SK-N-MC (cell line): Measurements from ENCODE around the gene KLHDC7A.

Experiments
- DNase-seq: peaks from one replicate; pipeline ENCODE4 v3.0.0-alpha.2; 2011; ENCODE audit warnings: low read depth, low spot score
- H3K27ac ChIP-seq: fragments of 200-600 bp; sonication (generic); 2 replicates; pipeline ENCODE4 v1.5.1; 2016; ENCODE audit warnings: mixed run types
- H3K36me3 ChIP-seq: fragments of 200-600 bp; sonication (generic); 2 replicates; pipeline ENCODE4 v1.6.1; 2017; ENCODE audit warnings: antibody characterized with exemption, low read length, mixed read lengths; ENCODE audit not compliant: insufficient read depth
- H3K4me3 ChIP-seq: fragments of 200-600 bp; sonication (generic); 2 replicates; pipeline ENCODE4 v1.5.1; 2016
- H3K9ac ChIP-seq: fragments of 200-600 bp; sonication (generic); 2 replicates; pipeline ENCODE4 v1.8.0; 2017; ENCODE audit warnings: mixed run types, mixed read lengths; ENCODE audit not compliant: insufficient read length
- H3K9me3 ChIP-seq: fragments of 200-600 bp; sonication (generic); 2 replicates; pipeline ENCODE4 v1.6.1; 2017; ENCODE audit warnings: low read depth, mild to moderate bottlenecking, antibody characterized with exemption, low read length, moderate library complexity, mixed read lengths
- EZH2 ChIP-seq: fragments of 200-600 bp; sonication (generic); IDR thresholded peaks from one replicate; pipeline ENCODE4 v1.6.1; 2017; ENCODE audit warnings: antibody characterized with exemption
- FOXP2 ChIP-seq: optimal IDR thresholded peaks from 2 replicates; pipeline ENCODE3; 2011; ENCODE audit warnings: mild to moderate bottlenecking, moderate library complexity; ENCODE audit not compliant: insufficient read depth; ENCODE audit errors: extremely low read length, control extremely low read depth
- POLR2AphosphoS5 ChIP-seq: IDR thresholded peaks from 2 replicates; pipeline ENCODE4 v1.6.1; 2012; ENCODE audit warnings: mild to moderate bottlenecking, low read depth, low read length, borderline replicate concordance

Gene KLHDC7A

DNA sequence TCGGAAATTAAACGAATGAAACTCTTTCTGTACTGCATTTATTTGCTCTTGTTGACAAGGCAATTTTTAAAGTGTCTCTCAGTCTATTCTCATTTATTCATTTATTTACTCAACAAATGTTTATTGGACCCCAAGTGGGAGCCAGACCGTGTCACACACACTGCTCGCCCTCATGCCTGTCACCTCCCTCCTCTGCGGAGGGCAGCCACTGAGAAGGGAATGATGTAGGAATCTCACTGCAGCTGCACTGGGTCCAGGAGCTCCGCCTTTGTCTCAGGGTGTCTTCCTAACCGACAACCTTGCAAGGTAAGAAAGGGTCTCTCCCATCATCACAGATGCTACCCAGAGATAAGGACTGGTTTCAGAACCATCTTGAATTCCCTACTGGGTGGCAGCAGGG lies 14.1 kb upstream of the KLHDC7A start:
- no peak overlapping the region for H3K4me3 ChIP-seq
- H3K36me3 ChIP-seq = no peaks in the 10 kb centered on the region
- no peak overlapping the region for H3K9ac ChIP-seq
- DNase-seq = no peak
- H3K9me3 ChIP-seq = no peaks in the 10 kb centered on the region
- H3K27ac ChIP-seq = no peak overlapping the region
- no peak for TF ChIP-seq FOXP2
- TF ChIP-seq EZH2 = no peak
- TF ChIP-seq POLR2AphosphoS5 = no peak

DNA sequence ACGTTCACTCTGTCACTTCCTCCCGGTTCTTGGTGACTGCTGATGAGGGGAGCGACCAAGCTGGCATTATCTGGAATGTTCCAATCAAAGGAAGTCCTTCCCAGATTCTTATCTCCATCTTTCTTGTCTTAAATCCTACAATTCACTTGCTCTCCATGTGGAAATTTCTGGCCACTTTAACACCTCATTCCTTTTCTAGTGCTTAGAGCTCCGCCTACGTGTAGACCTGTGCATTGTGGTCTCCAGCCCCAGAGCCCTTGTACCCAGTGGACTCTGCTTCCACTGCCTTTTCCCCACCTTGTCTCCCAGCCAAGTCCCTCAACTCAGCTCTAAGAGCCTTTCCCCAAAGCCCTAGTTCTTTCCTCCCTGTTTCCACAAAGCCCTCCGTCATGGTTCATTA lies 12.2 kb upstream of the KLHDC7A start:
- TF ChIP-seq FOXP2 (no peak), POLR2AphosphoS5 (no peak), EZH2 (no peak)
- Histone ChIP-seq H3K36me3 (no peaks in the 10 kb centered on the region), H3K4me3 (no peak overlapping the region), H3K27ac (no peak overlapping the region), H3K9me3 (no peaks in the 10 kb centered on the region), H3K9ac (no peak overlapping the region)
- no peak for DNase-seq

DNA sequence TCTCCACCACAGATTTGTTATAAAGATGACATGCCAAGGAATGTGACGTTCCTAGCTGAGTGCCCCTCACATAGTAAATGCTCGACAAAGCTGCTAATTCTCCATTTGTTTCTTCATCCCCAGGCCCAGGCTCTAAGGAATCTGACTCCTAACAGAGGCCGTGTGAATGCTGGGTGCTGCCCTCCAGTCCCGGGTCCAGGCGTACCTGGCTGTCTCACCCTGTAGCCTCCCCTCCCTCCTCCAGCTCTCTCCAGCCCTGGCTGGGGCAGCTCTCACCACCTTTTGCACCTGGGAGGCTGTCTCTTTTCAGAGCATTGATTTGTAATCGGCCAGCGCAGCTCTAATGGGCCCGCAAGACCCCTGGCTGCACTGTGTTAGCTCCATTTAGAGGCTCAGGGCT lies 11.2 kb upstream of the KLHDC7A start:
- Histone ChIP-seq H3K36me3 (no peaks in the 10 kb centered on the region), H3K27ac (no peak overlapping the region), H3K4me3 (no peak overlapping the region), H3K9me3 (no peaks in the 10 kb centered on the region), H3K9ac (no peak overlapping the region)
- no peak for DNase-seq
- no peak for TF ChIP-seq FOXP2
- TF ChIP-seq POLR2AphosphoS5 = no peak
- TF ChIP-seq EZH2 = no peak

DNA sequence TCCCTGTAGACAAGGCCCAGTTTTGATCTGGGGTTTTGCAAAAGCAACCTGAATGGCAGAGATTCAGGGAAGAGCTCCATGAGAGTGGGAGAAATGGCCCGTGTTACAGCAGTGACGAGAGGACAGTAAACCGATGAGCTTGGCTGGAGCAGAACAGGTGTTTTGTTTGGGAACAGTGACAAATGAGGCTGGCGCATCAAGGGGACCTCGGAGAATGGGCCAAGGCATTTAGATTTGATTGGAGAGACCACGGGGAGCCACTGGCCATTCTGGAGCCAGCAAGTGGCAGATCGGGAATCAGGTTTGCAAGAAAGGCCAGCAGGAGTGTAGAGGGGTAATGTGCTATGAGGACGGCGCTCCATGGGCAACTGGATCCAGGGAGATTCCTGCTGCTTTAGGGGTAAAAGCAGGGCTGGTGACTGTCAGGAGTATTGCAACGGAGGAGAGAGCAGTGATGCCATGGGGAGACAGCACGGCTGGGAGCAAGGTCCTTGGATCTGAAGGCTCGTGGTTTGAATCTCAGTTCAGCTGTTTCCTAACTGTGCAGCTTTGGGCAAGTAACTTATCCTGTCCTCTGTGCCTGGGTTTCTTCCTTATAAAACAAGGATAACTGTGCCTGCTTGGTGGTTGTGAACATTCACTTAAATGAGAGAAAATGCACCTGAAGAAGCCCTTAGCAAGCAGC lies 9.9 kb upstream of the KLHDC7A start:
- H3K9ac ChIP-seq = no peak overlapping the region
- no peak for DNase-seq
- H3K27ac ChIP-seq = no peak overlapping the region
- no peak overlapping the region for H3K4me3 ChIP-seq
- H3K36me3 ChIP-seq = no peaks in the 10 kb centered on the region
- TF ChIP-seq EZH2 = no peak
- no peak for TF ChIP-seq FOXP2
- no peaks in the 10 kb centered on the region for H3K9me3 ChIP-seq

DNA sequence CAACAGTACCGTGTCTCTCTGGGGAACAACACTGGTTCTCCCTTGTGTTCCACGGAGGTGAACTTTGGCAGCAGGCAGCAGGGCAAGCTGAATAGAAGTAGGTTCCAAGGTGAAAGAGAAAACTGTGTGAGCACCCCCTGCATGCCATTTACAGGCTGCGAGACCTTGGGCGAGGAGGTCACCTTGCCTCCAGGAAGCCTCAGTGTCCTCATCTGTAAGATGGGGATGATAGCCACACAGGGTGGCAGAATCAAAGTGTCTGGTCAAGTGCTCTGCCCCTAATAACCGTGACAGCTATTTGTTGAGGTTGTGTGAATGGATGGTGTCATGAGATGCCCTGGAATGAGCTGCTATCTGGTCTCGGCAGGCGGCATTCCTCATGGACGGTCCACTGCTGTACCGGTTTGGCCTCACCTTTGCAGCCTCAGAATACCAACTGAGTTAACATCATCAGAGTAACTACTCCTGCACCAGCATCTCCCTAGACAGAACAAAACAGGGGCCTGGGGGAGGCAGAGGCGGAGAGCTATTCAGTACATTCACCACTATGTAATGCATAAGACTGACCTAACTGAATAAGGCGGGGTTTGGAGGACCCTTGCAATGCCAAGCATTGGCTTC lies 7.4 kb upstream of the KLHDC7A start:
- Histone ChIP-seq H3K27ac (no peak overlapping the region), H3K9ac (no peak overlapping the region), H3K36me3 (no peaks in the 10 kb centered on the region), H3K4me3 (no peak overlapping the region), H3K9me3 (no peaks in the 10 kb centered on the region)
- TF ChIP-seq EZH2 (no peak), FOXP2 (no peak), POLR2AphosphoS5 (no peak)
- DNase-seq = no peak

DNA sequence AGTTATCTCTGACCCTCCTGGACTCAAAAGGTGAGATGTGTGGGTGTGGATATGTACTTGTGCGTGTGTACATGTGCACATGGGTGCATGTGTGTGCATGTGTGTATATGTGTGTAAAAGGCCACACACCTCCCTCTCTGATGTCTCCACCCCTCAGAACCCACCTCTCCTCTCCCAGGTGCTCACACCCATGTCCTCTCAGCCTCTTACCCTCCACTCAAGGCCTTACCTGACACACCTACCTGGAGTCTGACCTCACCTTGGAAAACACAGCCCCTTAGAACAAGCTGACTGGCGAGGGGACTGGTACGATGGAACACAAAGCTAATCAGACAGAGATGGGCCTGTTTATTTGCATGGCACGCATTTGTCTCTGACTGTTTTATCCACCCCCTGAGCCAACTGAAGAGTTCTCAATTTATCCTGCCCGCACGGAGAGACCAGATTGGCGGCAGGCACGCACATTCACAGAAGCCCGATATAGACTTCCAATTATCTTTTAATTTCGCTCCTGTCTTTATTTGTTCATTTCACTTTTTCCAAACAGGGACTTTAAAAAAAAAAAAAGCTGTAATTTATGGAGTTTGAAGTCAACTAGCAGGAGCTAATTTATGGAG lies 6.1 kb upstream of the KLHDC7A start:
- Histone ChIP-seq H3K9ac (no peak overlapping the region), H3K4me3 (no peak overlapping the region), H3K36me3 (no peaks in the 10 kb centered on the region), H3K9me3 (no peaks in the 10 kb centered on the region), H3K27ac (no peak overlapping the region)
- TF ChIP-seq FOXP2 (no peak), EZH2 (no peak)
- no peak for DNase-seq

DNA sequence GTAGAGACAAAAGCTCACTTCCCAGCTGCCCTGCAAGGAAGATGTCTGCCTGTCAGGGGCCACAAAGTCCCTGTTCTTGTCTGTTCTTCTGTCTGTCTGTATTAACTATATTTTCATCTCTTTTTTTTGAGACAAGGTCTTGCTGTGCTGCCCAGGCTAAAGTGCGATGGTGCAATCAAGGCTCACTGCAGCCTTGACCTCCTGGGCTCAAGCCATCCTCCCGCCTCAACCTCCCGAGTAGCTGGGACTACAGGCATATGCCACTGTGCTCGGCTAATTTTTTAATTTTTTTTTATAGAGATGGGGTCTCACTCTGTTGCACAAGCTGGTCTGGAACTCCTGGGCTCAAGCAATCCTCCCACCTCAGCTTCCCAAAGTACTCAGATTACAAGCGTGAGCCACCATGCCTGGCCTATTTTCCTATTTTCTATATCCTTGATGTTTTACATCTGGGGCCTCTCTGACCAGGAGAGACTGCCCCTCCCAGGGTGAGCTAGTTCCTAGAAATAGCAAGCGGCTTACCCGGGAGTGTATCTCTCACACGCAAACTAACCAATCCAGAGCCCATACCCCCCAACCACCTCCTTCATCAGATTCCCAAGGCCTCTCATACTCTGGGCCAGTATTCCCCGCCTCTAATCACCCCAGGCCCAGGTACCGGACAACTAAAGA lies 5.4 kb upstream of the KLHDC7A start:
- TF ChIP-seq EZH2 (no peak), POLR2AphosphoS5 (no peak), FOXP2 (no peak)
- Histone ChIP-seq H3K36me3 (no peaks in the 10 kb centered on the region), H3K9ac (no peak overlapping the region), H3K27ac (no peak overlapping the region), H3K9me3 (no peaks in the 10 kb centered on the region), H3K4me3 (no peak overlapping the region)
- no peak for DNase-seq

DNA sequence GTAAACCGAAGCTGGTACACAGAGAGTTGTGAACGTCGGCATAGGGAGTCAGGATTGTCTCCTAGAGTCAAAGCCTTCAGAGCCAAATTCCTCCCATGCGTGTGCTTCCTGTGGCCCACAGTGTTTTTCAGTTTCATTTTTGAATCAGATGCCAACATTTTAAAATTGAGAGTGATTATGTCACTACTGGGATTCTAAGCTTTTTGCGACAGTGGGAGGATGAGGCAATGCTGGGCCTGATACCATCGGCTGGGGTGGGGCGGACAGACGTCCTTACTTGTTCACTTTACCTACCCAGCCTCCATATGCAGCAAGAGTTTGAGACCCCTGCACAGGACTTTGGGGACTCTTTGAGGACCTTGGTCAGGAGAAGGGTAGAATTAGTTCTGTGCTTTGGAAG lies 1.3 kb upstream of the KLHDC7A start:
- DNase-seq = no peak
- H3K4me3 ChIP-seq = no peak overlapping the region
- TF ChIP-seq EZH2 (no peak), FOXP2 (no peak), POLR2AphosphoS5 (no peak)
- no peaks in the 10 kb centered on the region for H3K9me3 ChIP-seq
- peak overlapping the region; percentile 0 for H3K27ac ChIP-seq
- H3K9ac ChIP-seq = no peak overlapping the region
- no peaks in the 10 kb centered on the region for H3K36me3 ChIP-seq
